22Rv1 (cell line): Measurements from ENCODE around the gene TFF3.

Experiments
- H3K27ac ChIP-seq: fragments of 450-650 bp; 2 replicates; pipeline ENCODE4 v1.5.1; 2017
- ZFX ChIP-seq: fragments of 450-650 bp; IDR thresholded peaks from 2 replicates; pipeline ENCODE4 v1.6.1; 2017; ENCODE audit warnings: antibody characterized with exemption, borderline replicate concordance
- TF ChIP-seq, protein P1 (sequence below): fragments of 450-650 bp; IDR thresholded peaks from 2 replicates; pipeline ENCODE4 v1.5.1; 2017; ENCODE audit warnings: mild to moderate bottlenecking

Gene TFF3

DNA sequence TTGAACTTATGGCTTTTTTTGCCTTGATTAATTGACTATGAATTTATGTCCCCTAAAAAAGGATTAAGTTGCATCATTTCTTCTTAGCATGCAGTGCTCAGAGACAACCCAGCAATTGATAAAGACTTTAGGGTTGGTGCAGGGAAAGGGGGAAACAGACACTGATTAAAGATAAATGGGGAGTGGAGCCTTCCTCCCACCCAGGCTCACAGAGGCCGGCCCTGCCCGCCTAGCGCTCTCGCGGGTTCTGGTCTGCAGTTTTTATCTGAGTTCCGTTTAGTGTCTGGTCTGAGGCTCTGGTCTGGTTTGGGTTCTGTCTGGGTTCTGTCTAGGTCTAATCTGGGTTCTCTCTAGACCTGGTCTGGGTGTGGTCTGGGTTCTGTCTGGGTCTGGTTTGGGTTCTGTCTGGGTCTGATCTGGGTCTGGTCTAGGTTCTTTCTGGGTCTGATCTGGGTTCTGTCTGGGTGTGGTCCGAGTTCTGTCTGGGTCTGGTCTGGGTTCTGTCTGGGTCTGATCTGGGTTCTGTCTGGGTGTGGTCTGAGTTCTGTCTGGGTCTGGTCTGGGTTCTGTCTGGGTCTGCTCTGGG is 48.1 kb downstream of the TFF3 start:
- TF ChIP-seq ZFX = no peak
- TF ChIP-seq, protein P1, sequence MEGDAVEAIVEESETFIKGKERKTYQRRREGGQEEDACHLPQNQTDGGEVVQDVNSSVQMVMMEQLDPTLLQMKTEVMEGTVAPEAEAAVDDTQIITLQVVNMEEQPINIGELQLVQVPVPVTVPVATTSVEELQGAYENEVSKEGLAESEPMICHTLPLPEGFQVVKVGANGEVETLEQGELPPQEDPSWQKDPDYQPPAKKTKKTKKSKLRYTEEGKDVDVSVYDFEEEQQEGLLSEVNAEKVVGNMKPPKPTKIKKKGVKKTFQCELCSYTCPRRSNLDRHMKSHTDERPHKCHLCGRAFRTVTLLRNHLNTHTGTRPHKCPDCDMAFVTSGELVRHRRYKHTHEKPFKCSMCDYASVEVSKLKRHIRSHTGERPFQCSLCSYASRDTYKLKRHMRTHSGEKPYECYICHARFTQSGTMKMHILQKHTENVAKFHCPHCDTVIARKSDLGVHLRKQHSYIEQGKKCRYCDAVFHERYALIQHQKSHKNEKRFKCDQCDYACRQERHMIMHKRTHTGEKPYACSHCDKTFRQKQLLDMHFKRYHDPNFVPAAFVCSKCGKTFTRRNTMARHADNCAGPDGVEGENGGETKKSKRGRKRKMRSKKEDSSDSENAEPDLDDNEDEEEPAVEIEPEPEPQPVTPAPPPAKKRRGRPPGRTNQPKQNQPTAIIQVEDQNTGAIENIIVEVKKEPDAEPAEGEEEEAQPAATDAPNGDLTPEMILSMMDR = no peak
- H3K27ac ChIP-seq = no peak overlapping the region

DNA sequence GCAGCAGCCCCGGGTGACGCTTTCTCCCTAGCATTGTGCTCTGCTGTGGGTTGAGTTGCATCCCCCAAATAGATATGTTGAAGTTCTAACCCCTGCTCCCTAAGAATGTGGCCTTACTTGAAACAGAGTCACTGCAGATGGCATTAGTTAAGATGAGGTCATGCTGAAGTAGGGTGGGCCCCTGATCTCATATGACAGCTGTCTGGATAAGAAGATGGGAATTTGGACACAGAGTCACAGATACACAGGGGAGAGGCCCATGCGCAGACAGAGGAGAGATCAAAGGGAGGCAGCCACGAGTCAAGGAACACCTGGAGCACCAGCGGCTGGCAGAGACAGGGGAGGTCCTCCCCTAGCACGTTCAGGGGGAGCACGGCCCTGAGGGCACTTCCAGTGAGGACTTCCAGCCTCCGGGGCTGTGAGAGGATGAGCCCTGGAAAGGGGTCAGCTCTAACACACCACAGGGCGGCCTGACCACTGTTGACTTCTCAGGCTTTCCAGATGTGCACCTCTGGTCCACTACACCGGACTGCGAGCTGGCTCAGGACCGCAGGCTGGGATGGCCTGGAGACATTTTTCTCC is 49.9 kb downstream of the TFF3 start:
- TF ChIP-seq, protein P1 = no peak
- no peak for TF ChIP-seq ZFX
- H3K27ac ChIP-seq = no peak overlapping the region

DNA sequence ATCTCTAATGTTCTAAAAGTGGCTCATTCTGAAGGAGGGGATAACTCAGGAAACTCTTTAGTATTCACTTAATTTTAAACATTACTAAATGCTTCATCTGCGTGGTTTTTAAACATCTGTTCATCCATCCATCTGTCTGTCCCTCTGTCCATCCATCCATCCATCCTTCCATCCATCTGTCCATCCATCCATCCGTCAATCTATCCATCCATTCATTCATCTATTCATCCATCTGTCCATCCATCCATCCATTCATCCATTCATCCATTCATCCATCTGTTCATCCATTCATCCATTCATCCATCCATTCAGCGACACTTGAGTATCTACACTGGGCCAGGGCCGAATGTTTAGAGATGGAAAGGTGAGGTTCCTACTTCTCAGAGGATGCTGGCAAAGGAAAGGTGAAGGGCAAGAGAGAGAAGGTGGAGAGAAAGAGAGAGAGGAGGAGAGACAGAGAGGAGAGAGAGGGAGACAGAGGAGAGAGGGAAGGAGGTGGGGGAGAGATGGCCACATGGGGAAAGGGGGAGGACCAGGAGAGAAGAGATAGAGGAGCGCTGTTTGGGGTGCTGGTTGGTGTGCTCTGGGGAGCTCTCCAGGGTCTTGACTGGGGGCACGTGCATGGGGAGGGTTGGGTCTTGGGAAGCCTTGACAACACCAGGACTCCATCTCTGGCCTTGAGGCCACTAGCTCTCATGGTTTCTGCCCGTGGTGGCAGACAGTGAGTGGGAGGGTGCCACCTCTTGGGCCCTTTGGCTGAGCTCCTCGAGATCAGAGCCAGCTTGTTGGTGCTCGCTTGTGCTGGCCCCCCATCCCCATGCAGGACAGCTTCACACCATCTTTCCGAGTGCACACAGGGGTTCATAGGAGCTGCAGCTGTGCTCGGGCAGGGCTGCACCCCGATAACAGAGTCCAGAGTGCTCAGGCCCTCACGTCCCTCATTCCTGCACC is 50.7 kb downstream of the TFF3 start:
- TF ChIP-seq ZFX = no peak
- TF ChIP-seq, protein P1 = no peak
- no peak overlapping the region for H3K27ac ChIP-seq

DNA sequence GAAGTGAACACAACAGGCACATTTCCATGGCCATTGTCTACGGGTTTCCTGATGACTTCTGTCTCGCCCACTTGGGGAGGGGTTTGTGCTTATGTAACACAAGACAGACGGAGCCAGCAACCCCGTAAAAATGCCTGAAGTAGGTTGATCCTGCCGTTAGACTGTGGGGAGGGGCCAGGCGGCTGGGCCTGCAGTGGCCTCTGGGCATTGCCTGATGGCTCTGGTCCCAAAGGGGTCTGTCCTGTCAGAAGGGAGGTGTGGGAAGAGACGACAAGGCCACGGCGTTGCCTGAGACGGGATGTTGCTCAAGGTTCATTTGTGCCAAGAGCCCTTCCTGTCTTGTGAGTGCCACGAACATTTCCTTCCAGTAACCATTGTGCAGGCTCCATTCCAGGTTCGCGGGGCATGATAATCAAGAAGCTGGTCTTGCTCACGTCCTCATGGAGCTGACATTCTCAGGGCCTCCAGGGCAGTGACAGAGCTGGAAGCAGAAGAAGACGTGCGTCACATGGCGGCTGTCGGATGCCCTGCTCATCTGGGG is 51.5 kb downstream of the TFF3 start:
- TF ChIP-seq ZFX = no peak
- TF ChIP-seq, protein P1 = no peak
- no peak overlapping the region for H3K27ac ChIP-seq

DNA sequence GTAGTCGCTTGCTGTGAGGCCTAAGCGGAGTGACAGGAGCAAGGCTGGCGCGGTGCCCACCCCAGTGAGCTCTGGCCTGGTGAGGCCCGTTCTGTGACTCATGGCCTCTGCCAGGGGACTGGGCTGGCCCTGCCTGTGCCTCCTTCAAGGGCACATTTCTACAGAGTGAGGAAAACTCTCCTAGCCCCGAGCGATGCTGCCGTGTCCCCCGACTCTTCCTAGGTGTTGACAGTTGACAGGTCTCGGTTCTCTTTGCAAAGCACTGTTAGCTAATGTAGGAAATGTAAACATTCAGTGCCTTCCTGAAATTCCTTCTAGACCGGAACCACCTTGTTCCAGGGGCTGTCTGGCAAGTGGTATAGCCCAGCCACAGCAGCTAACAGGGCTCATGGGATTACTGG is 52.4 kb downstream of the TFF3 start:
- no peak for TF ChIP-seq ZFX
- TF ChIP-seq, protein P1 = no peak

DNA sequence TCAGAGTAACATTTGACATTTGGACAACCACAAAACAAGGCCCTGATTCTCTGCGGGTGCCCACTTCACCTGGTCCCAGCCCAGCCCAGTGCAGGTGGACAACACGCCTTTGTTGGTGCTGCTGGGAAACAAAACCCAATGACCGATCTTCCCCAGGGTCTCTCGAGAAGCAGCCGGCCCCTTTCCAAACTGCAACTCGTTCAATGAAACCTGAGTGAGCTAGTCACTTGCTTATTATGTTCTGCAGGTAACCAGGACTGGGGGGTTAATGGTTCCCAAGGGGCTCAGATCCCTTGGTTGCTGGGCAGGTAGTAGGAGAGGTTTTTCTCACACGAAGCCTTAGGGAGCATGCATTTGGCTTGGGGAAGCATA is 53.4 kb downstream of the TFF3 start:
- H3K27ac ChIP-seq = no peak overlapping the region
- TF ChIP-seq, protein P1 = no peak
- no peak for TF ChIP-seq ZFX

More for the DNA sequence above, 52.4 kb downstream of the TFF3 start:
- no peak overlapping the region for H3K27ac ChIP-seq
